ENCODE measurements around the gene MYB. TPM values are rescaled to one million over a fixed set of nuclear protein-coding genes. Genes with fewer than 3 reads are reported as not detected.

The MYB gene
- total and polyA plus RNA-seq, 2 donors from 2014 or later = 1.3 TPM; not detected in 1

GRCh38 chr6:135211306-135211702 lies 30.2 kb downstream of the MYB start:
- no peak overlapping the region for H3K9ac ChIP-seq (ENCODE audit: low read length in 3 of 3)
- H3K27ac ChIP-seq (ENCODE audit: low read depth in 2 of 2, low read length in 2 of 2) = no peak overlapping the region
- no peaks in the 10 kb centered on the region for H3K4me1 ChIP-seq (ENCODE audit: control insufficient read depth in 2 of 3, insufficient read depth in 2 of 3, low read depth in 1 of 3, low read length in 3 of 3)
- intact Hi-C loops (cut with DNase I) = no loop called here
- FAIRE-seq (no peak), DNase-seq (no peak)
- no peaks in the 10 kb centered on the region for H3K36me3 ChIP-seq (ENCODE audit: control insufficient read depth in 2 of 3, insufficient read depth in 3 of 3, low read length in 3 of 3)
- H3K27me3 ChIP-seq (ENCODE audit: control insufficient read depth, insufficient read depth, low read length) = no peaks in the 10 kb centered on the region
- H3K4me3 ChIP-seq (ENCODE audit: low read length in 3 of 3) = no peak overlapping the region
- no peaks in the 10 kb centered on the region for H3K9me3 ChIP-seq (ENCODE audit: control insufficient read depth in 2 of 3, insufficient read depth in 1 of 3, low read length in 3 of 3)
- TF ChIP-seq, protein P1, sequence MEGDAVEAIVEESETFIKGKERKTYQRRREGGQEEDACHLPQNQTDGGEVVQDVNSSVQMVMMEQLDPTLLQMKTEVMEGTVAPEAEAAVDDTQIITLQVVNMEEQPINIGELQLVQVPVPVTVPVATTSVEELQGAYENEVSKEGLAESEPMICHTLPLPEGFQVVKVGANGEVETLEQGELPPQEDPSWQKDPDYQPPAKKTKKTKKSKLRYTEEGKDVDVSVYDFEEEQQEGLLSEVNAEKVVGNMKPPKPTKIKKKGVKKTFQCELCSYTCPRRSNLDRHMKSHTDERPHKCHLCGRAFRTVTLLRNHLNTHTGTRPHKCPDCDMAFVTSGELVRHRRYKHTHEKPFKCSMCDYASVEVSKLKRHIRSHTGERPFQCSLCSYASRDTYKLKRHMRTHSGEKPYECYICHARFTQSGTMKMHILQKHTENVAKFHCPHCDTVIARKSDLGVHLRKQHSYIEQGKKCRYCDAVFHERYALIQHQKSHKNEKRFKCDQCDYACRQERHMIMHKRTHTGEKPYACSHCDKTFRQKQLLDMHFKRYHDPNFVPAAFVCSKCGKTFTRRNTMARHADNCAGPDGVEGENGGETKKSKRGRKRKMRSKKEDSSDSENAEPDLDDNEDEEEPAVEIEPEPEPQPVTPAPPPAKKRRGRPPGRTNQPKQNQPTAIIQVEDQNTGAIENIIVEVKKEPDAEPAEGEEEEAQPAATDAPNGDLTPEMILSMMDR (IDR thresholded peaks at IDR 0.05; ENCODE audit: borderline replicate concordance, extremely low read depth, insufficient read depth) = no peak

DNA sequence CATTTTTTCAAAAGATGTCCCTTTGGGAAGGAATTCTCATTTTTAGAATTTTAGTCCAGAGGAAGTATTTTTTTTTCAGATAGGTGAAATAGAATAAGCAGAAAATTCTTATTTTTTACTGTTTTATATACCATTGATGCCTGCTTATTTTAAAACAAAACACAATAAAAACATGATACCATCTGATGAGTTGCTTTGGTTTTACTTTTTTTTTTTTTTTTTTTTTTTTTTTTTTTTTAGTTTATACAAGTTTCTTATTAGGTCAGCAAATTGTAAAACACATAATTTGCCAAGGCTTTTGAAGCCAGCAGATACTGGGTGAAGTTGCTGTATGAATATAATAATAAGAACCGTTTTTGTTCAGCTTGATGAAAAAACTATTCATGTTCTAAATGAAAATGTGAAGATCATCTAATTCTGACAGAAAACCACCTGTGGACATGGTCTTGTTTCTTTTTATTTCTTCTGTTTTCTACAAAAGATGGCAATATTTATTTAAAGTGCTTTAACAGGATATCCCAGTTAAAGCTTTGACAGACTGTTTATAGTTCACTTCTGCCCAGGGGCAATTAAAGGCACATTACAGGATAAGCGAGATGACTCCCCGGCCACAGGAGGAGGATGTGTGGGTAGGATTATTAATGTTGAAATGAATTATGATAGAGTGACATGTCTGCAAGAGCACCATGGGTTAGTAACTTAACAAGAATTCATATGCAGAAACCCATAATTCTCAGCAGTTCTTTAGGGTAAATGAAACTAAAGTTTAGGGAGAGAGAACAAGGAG lies 31.1 kb downstream of the MYB start:
- Histone ChIP-seq H3K4me1 (ENCODE audit: control insufficient read depth in 2 of 3, insufficient read depth in 2 of 3, low read depth in 1 of 3, low read length in 3 of 3) (no peaks in the 10 kb centered on the region), H3K27me3 (ENCODE audit: control insufficient read depth, insufficient read depth, low read length) (no peaks in the 10 kb centered on the region), H3K9me3 (ENCODE audit: control insufficient read depth in 2 of 3, insufficient read depth in 1 of 3, low read length in 3 of 3) (no peaks in the 10 kb centered on the region), H3K4me3 (ENCODE audit: low read length in 3 of 3) (no peak overlapping the region), H3K27ac (ENCODE audit: low read depth in 2 of 2, low read length in 2 of 2) (no peak overlapping the region), H3K36me3 (ENCODE audit: control insufficient read depth in 2 of 3, insufficient read depth in 3 of 3, low read length in 3 of 3) (no peaks in the 10 kb centered on the region), H3K9ac (ENCODE audit: low read length in 3 of 3) (no peak overlapping the region)
- intact Hi-C loops (cut with DNase I) = no loop called here
- TF ChIP-seq, protein P1 (IDR thresholded peaks at IDR 0.05; ENCODE audit: borderline replicate concordance, extremely low read depth, insufficient read depth) = no peak
- DNase-seq (no peak), FAIRE-seq (no peak)

GRCh38 chr6:135212935-135213334 lies 31.8 kb downstream of the MYB start:
- H3K27me3 ChIP-seq (ENCODE audit: control insufficient read depth, insufficient read depth, low read length) = no peaks in the 10 kb centered on the region
- H3K9ac ChIP-seq (ENCODE audit: low read length in 3 of 3) = no peak overlapping the region
- H3K27ac ChIP-seq (ENCODE audit: low read depth in 2 of 2, low read length in 2 of 2) = no peak overlapping the region
- no peaks in the 10 kb centered on the region for H3K9me3 ChIP-seq (ENCODE audit: control insufficient read depth in 2 of 3, insufficient read depth in 1 of 3, low read length in 3 of 3)
- intact Hi-C loops (cut with DNase I) = no loop called here
- DNase-seq = no peak
- TF ChIP-seq, protein P1 (IDR thresholded peaks at IDR 0.05; ENCODE audit: borderline replicate concordance, extremely low read depth, insufficient read depth) = no peak
- no peaks in the 10 kb centered on the region for H3K36me3 ChIP-seq (ENCODE audit: control insufficient read depth in 2 of 3, insufficient read depth in 3 of 3, low read length in 3 of 3)
- FAIRE-seq = no peak
- H3K4me3 ChIP-seq (ENCODE audit: low read length in 3 of 3) = no peak overlapping the region
- H3K4me1 ChIP-seq (ENCODE audit: control insufficient read depth in 2 of 3, insufficient read depth in 2 of 3, low read depth in 1 of 3, low read length in 3 of 3) = no peaks in the 10 kb centered on the region
